B cell (primary cell): Measurements from ENCODE around the gene PYM1.
"Not testable (repeated sequence)": the region's sequence is repeated elsewhere in the genome, so short reads cannot be mapped to it uniquely, and the experiment has no call there.

Experiments used
- CTCF ChIP-seq: fragments of 200-600 bp; IDR thresholded peaks from one replicate; pipeline ENCODE4 v1.8.0; 2022; ENCODE audit warnings: antibody characterized with exemption, mild to moderate bottlenecking
- EZH2 ChIP-seq: IDR thresholded peaks from 2 replicates; pipeline ENCODE4 v1.6.1; 2012; ENCODE audit warnings: borderline replicate concordance, low read depth, mild to moderate bottlenecking, moderate library complexity, low read length; ENCODE audit not compliant: insufficient read depth, poor library complexity, severe bottlenecking

GRCh38 chr12:55866454-55867004, 61.2 kb downstream of the PYM1 start:
- TF ChIP-seq CTCF, EZH2: not testable (repeated sequence)
